Measurements from ENCODE around the gene SCN10A.

- no peak for TF ChIP-seq MXI1 (IDR thresholded peaks at IDR 0.05; ENCODE audit: low read depth, low read length)
- TF ChIP-seq REST (IDR thresholded peaks at IDR 0.05; ENCODE audit: low read depth, low read length) = no peak
- TF ChIP-seq CTCF (IDR thresholded peaks at IDR 0.05) = no peak
- TF ChIP-seq POLR2AphosphoS5 (IDR thresholded peaks at IDR 0.05; ENCODE audit: low read depth, low read length) = no peak
- no peak for TF ChIP-seq ZBTB33 (IDR thresholded peaks at IDR 0.05; ENCODE audit: borderline replicate concordance, low read depth)
- no peak for TF ChIP-seq JUND (IDR thresholded peaks at IDR 0.05)
- TF ChIP-seq CHD2 (IDR thresholded peaks at IDR 0.05; ENCODE audit: low read length, partially characterized antibody) = no peak
Measured at GRCh38 chr3:38800511-38800910, 15.5 kb downstream of the SCN10A start.

Measured in SK-N-SH (cell line).